ENCODE results near the gene KLHL22.
"Not testable (repeated sequence)": the region's sequence is repeated elsewhere in the genome, so short reads cannot be mapped to it uniquely, and the experiment has no call there.

KLHL22 gene

DNA sequence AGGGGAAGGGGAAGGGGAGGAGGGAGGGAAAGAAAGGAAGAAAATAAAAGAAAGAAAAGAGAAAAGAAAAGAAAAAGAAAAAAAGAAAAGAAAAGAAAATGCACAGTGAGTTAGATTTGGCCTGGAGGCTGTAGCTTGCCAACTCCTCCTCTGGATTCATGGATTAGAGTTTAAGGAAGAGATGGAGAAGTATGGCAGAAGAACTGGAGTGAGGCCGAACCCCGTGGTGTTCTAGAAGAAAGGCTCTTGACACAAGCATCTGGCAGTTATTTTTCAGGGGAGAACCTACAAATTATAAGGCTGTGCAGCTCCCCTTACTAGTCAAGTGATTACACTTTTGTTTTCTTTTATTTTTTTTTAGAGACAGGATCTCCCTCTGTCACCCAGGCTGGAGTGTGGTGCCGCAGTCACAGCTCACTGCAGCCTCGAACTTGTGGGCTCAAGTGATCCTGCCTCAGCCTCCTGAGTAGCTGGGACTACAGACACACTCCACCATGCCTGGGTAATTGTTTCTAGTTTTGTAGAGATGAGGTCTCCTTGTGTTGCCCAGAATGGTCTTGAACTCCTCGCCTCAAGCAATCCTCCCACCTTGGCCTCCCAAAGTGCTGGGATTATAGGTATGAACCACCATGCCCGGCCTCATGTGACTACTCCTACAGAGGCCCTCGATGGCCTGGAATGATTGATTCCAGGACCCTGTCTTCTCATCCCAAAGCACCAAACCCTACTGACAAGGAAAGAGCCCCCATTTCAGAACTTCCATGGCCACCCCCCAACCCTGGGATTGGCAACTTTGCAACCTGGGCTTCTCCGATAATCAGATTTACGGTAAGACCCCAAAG lies 82.2 kb downstream of the KLHL22 start:
- DNase-seq (ENCODE audit: low read depth), result no peak
- TF ChIP-seq, protein P1, sequence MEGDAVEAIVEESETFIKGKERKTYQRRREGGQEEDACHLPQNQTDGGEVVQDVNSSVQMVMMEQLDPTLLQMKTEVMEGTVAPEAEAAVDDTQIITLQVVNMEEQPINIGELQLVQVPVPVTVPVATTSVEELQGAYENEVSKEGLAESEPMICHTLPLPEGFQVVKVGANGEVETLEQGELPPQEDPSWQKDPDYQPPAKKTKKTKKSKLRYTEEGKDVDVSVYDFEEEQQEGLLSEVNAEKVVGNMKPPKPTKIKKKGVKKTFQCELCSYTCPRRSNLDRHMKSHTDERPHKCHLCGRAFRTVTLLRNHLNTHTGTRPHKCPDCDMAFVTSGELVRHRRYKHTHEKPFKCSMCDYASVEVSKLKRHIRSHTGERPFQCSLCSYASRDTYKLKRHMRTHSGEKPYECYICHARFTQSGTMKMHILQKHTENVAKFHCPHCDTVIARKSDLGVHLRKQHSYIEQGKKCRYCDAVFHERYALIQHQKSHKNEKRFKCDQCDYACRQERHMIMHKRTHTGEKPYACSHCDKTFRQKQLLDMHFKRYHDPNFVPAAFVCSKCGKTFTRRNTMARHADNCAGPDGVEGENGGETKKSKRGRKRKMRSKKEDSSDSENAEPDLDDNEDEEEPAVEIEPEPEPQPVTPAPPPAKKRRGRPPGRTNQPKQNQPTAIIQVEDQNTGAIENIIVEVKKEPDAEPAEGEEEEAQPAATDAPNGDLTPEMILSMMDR (IDR thresholded peaks at IDR 0.05; ENCODE audit: insufficient read depth, low read depth, low read length, missing control alignments), result no peak
- no peak overlapping the region for H3K4me3 ChIP-seq (ENCODE audit: low read length)

DNA sequence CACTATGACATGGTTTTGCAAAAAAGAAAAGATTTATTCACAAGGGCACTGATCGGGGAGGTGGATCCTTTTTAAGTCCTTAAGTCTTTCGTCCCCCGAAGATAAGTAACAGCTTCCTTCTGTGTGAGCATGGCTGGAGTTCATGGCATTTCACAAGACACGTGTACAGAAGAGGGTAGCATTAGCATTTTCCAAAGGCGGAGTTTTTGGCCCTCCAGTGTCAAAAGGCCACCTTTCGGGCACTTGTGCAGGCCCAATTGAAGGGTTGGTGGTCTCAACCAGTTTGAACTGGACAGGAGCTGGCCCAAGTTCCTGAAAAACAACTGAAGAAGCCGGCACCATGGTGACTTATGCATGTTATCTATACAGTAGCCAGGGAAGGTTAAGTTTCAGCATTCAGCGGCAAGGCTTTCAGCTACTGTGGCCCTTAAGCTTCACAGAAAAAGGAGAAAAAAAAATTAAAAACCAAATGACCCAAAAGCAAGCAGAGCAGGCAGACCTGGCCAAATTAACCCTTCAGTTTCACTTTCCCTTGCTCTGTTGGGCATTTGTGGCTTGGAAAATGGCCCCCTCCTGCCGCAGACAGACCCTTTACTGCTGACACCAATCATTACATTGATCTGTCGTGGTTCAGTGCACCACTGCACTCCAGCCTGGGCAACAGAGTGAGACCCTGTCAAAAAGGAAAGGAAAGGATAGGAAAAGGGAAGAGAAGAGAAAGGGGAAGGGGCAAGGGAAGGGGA lies 83.0 kb downstream of the KLHL22 start:
- no peak overlapping the region for H3K4me3 ChIP-seq (ENCODE audit: low read length)
- TF ChIP-seq, protein P1 (IDR thresholded peaks at IDR 0.05; ENCODE audit: insufficient read depth, low read depth, low read length, missing control alignments), result no peak
- DNase-seq (ENCODE audit: low read depth), result no peak

DNA sequence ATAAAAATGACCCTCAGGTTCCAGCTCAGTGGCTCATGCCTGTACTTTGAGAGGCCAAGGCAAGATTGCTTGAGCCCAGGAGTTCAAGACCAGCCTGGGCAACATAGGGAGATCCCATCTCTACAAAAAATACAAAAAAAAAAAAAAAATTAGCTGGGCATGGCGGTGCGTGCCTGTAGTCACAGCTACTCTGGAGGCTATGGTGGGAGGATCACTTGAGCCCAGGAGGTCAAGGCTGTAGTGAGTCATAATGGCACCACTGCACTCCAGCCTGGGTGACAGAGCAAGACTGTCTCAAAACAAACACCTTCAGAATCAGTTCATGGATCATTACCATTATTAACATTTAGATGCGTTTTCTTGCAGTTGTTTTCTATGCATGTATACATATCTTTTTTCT lies 86.2 kb downstream of the KLHL22 start:
- not testable (repeated sequence) for H3K4me3 ChIP-seq (ENCODE audit: low read length); DNase-seq (ENCODE audit: low read depth)

DNA sequence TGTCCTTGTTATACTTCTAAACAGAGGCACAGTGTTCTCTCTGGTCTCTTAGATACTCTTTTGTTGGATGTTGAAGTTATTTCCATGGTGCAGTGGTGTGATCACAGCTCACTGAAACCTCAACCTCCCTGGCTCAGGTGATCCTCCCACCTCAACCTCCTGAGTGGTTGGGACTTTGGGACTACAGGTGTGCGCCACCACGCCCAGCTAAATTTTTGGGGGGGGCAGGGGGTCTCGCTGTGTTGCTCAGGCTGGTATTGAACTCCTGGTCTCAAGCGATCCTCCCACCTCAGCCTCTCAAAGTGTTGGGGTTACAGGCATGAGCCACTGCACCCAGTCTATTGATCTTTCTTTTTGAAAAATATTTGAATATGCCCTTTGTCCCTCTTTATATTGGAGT lies 86.7 kb downstream of the KLHL22 start:
- TF ChIP-seq, protein P1 (IDR thresholded peaks at IDR 0.05; ENCODE audit: insufficient read depth, low read depth, low read length, missing control alignments), result no peak
- DNase-seq (ENCODE audit: low read depth), result no peak

DNA sequence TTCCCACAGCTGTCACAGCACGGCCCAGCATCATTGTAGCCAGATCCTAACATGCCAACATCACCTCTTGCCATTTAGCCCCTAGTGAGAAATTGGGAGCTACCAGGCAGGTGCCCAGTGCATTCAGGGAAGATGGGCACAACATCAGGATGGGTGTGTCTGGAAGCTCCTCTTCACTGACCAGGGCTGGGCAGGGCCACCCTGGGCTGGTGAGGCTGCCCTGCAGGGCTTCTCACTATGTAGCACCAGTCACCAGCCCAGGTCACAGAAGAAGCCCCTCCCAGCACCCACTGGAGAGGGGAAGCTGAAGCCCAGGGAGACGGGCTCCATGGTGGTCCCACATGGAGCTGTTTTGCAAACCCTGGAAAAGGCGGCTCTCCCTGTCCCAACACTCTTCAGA lies 87.8 kb downstream of the KLHL22 start:
- no peak overlapping the region for H3K4me3 ChIP-seq (ENCODE audit: low read length)
- TF ChIP-seq, protein P1 (IDR thresholded peaks at IDR 0.05; ENCODE audit: insufficient read depth, low read depth, low read length, missing control alignments), result no peak
- no peak for DNase-seq (ENCODE audit: low read depth)

More for the DNA sequence above, 86.7 kb downstream of the KLHL22 start:
- H3K4me3 ChIP-seq (ENCODE audit: low read length), result no peak overlapping the region

DNA sequence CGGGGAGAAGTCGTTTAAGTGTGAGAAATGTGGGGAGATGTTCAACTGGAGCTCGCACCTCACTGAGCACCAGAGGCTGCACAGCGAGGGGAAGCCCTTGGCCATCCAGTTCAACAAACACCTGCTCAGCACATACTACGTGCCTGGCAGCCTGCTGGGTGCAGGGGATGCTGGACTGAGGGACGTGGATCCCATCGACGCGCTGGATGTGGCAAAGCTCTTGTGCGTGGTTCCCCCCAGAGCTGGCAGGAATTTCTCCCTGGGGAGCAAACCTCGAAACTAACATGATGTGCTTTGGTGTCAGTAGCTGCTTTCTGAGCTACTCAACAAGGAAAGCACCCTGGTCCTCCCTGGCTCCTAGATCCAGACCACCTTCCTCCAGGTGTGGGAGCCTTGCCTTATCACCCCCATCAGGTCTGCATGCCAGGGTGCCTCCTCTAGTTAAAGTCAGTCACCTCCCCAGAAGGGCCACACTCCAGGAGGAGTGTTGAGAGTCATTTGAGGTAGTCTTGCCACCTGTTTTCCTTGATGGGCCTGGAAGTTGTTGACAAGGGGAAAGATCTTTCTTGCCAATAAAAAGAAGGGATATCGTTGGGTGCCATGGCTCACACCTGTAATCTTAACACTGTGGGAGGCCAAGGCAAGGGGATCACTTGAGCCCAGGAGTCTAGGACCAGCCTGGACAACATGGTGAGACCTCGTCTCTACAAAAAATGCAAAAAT lies 88.7 kb downstream of the KLHL22 start:
- DNase-seq (ENCODE audit: low read depth), result no peak
- TF ChIP-seq, protein P1 (IDR thresholded peaks at IDR 0.05; ENCODE audit: insufficient read depth, low read depth, low read length, missing control alignments), result no peak
- H3K4me3 ChIP-seq (ENCODE audit: low read length), result no peak overlapping the region
